SK-N-SH (cell line): ENCODE measurements around the gene LSM3. TPM values are rescaled to one million over a fixed set of nuclear protein-coding genes. Genes with fewer than 3 reads are reported as not detected.

Experiments
- CTCF ChIA-PET: fragments of 300-600, 350-600 bp; formaldehyde crosslinking; extraction: SDS; loops from one replicate; lab custom pipeline; 2021; lab: Yijun Ruan, JAX
- POLR2A ChIA-PET: fragments of 350-600 bp; sonication (Branson Sonifier 250); formaldehyde crosslinking; extraction: SDS; loops from one replicate; lab custom pipeline; 2020; ENCODE audit warnings: antibody characterized with exemption, inconsistent platforms; lab: Yijun Ruan, JAX
- DNase-seq: peaks from one replicate; pipeline ENCODE4 v3.0.0; 2012
- H2AFZ ChIP-seq: fragments of 200-600 bp; sonication (generic); 2 replicates; pipeline ENCODE4 v1.8.1; 2016; ENCODE audit warnings: antibody characterized with exemption, mild to moderate bottlenecking, low read depth
- H3F3A ChIP-seq: fragments of 200-600 bp; sonication (generic); replicated peaks from 2 replicates; pipeline ENCODE3; 2016; ENCODE audit warnings: antibody characterized with exemption, mild to moderate bottlenecking; ENCODE audit not compliant: insufficient read depth
- H3K27ac ChIP-seq, 2 experiments: fragments of 200-500 bp in 1 of 2; fragments of 200-600 bp in 1 of 2; sonication (Bioruptor generic) in 1 of 2; sonication (generic), shearing (Covaris generic) in 1 of 2; 2 replicates each; pipeline versions ENCODE4 v1.5.1 to v1.6.1; 2014 to 2016; ENCODE audit warnings: low read depth in 2 of 2, inconsistent platforms in 1 of 2, low read length in 1 of 2, mild to moderate bottlenecking in 1 of 2, mixed read lengths in 1 of 2
- H3K27me3 ChIP-seq: fragments of 200-600 bp; sonication (generic), shearing (Covaris generic); 2 replicates; pipeline ENCODE4 v1.6.1; 2016; ENCODE audit warnings: mixed run types; ENCODE audit not compliant: insufficient read depth
- H3K36me3 ChIP-seq, 2 experiments: fragments of 200-500 bp in 1 of 2; fragments of 200-600 bp in 1 of 2; sonication (Bioruptor generic) in 1 of 2; sonication (generic) in 1 of 2; replicated peaks in 1 of 2; 2 replicates each; pipeline versions ENCODE3 to v1.5.1; 2014 to 2016; ENCODE audit warnings: low read length in 1 of 2, mild to moderate bottlenecking in 1 of 2; ENCODE audit not compliant: insufficient read depth in 2 of 2, control insufficient read depth in 1 of 2
- H3K4me1 ChIP-seq, 2 experiments: fragments of 200-500 bp in 1 of 2; fragments of 200-600 bp in 1 of 2; sonication (Bioruptor generic) in 1 of 2; sonication (generic), shearing (Covaris generic) in 1 of 2; 2 replicates each; pipeline versions ENCODE4 v1.5.1 to v1.6.1; 2014 to 2016; ENCODE audit warnings: low read depth in 1 of 2, low read length in 1 of 2, mixed run types in 1 of 2; ENCODE audit not compliant: insufficient read depth in 2 of 2, control insufficient read depth in 1 of 2
- H3K4me2 ChIP-seq: fragments of 200-600 bp; sonication (generic), shearing (Covaris generic); 2 replicates; pipeline ENCODE4 v1.6.1; 2017; ENCODE audit warnings: mixed run types
- H3K4me3 ChIP-seq, 2 experiments: fragments of 200-500 bp in 1 of 2; fragments of 200-600 bp in 1 of 2; sonication (Bioruptor generic) in 1 of 2; sonication (generic), shearing (Covaris generic) in 1 of 2; 2 replicates each; pipeline versions ENCODE4 v1.5.1 to v1.8.1; 2014 to 2016; ENCODE audit warnings: low read depth in 2 of 2, inconsistent platforms in 1 of 2, low read length in 1 of 2, mild to moderate bottlenecking in 1 of 2, mixed read lengths in 1 of 2, moderate library complexity in 1 of 2
- H3K79me2 ChIP-seq: fragments of 200-600 bp; sonication (generic); 2 replicates; pipeline ENCODE4 v1.8.1; 2017; ENCODE audit warnings: mild to moderate bottlenecking; ENCODE audit not compliant: insufficient read depth
- H3K9ac ChIP-seq: fragments of 200-600 bp; sonication (generic); 2 replicates; pipeline ENCODE4 v1.6.1; 2017; ENCODE audit warnings: mixed run types
- H3K9me2 ChIP-seq: fragments of 200-600 bp; sonication (generic); 2 replicates; pipeline ENCODE4 v1.6.1; 2017; ENCODE audit warnings: mixed run types
- H3K9me3 ChIP-seq: fragments of 200-600 bp; sonication (generic); 2 replicates; pipeline ENCODE4 v1.6.1; 2017; ENCODE audit warnings: mixed run types, mild to moderate bottlenecking, moderate library complexity
- H4K20me1 ChIP-seq: fragments of 200-600 bp; sonication (generic); 2 replicates; pipeline ENCODE4 v1.6.1; 2017; ENCODE audit warnings: mild to moderate bottlenecking, mixed run types; ENCODE audit not compliant: insufficient read depth
- CHD2 ChIP-seq: fragments of 150-350 bp; IDR thresholded peaks from 2 replicates; pipeline ENCODE4 v1.6.1; 2018; ENCODE audit warnings: low read length; ENCODE audit not compliant: partially characterized antibody
- EZH2phosphoT487 ChIP-seq: fragments of 200-600 bp; sonication (generic); IDR thresholded peaks from 2 replicates; pipeline ENCODE4 v1.6.1; 2017; ENCODE audit warnings: low read depth, mixed run types, mild to moderate bottlenecking, antibody characterized with exemption, moderate library complexity, borderline replicate concordance
- FOXJ3 ChIP-seq: sonication (generic); formaldehyde crosslinking; IDR thresholded peaks from 2 replicates; pipeline ENCODE4 v1.5.1; 2020; ENCODE audit warnings: mild to moderate bottlenecking, missing genetic modification reagents
- FOXM1 ChIP-seq: IDR thresholded peaks from 2 replicates; pipeline ENCODE4 v1.4.0; 2012; ENCODE audit warnings: low read depth, mild to moderate bottlenecking
- GABPA ChIP-seq: IDR thresholded peaks from 2 replicates; pipeline ENCODE4 v1.4.0; 2012; ENCODE audit warnings: low read depth, mild to moderate bottlenecking
- NFIC ChIP-seq: IDR thresholded peaks from 2 replicates; pipeline ENCODE4 v1.4.0; 2012; ENCODE audit warnings: borderline replicate concordance
- RXRA ChIP-seq: IDR thresholded peaks from 2 replicates; pipeline ENCODE4 v1.4.0; 2012; ENCODE audit warnings: low read depth, mild to moderate bottlenecking, borderline replicate concordance
- SIN3A ChIP-seq: IDR thresholded peaks from 2 replicates; pipeline ENCODE4 v1.6.1; 2012; ENCODE audit warnings: low read depth, mild to moderate bottlenecking, low read length, moderate library complexity, borderline replicate concordance
- TEAD4 ChIP-seq: IDR thresholded peaks from 2 replicates; pipeline ENCODE4 v1.4.0; 2012; ENCODE audit warnings: mild to moderate bottlenecking, borderline replicate concordance; ENCODE audit not compliant: insufficient read depth
- YY1 ChIP-seq: IDR thresholded peaks from 2 replicates; pipeline ENCODE4 v1.4.0; 2012; ENCODE audit warnings: low read depth, mild to moderate bottlenecking
- WGBS: methylation state at CpG from one replicate; pipeline ENCODE4 v1.1.6; 2017; ENCODE audit warnings: low lambda C conversion rate; 5-methylcytosine and 5-hydroxymethylcytosine counted together
- polyA plus RNA-seq, 3 experiments: library from polyadenylated mRNA; depleted of rRNA; stranded (reverse); fragments of >200 nt; gene quantifications; 2 replicates each; pipeline ENCODE4 v1.2.3, GENCODE V29; 2012
- TF ChIP-seq, protein P1 (sequence below): IDR thresholded peaks from 2 replicates; pipeline ENCODE4 v1.6.1; 2012; ENCODE audit warnings: mild to moderate bottlenecking, low read depth, low read length, moderate library complexity
- TF ChIP-seq, protein P2 (sequence below): IDR thresholded peaks from 2 replicates; pipeline ENCODE4; 2012
- TF ChIP-seq, protein P3 (sequence below): IDR thresholded peaks from 2 replicates; pipeline ENCODE4 v1.4.0; 2012; ENCODE audit warnings: low read depth, borderline replicate concordance

The LSM3 gene
- polyA plus RNA-seq, 1 of the 3 experiments (the other 2 are of a cell fraction): 5.1 TPM

DNA sequence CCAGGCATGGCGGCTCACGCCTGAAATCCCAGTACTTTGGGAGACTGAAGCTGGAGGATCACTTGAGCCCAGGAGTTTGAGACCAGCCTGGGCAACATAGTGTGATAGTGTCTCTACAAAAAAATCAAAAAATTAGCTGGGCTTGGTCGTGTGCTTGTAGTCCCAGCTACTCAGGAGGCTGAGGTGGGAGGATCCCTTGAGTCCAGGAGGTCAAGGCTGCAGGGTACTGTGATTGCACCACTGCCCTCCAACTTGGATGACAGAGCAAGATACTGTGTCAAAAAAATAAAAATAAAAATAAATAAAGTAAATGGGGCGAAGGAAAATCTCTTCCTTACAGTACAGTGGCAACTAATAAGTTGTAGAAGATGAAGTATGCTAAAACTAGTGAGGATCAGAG, 29.6 kb downstream of the LSM3 start:
- 88% methylated on average over 4 of the region's 4 CpGs for WGBS
- ChIA-PET CTCF (interaction anchor here (1.0 to 2.5 kb wide), 2 partner anchors 8 to 255 kb away, joined by 3 to 10 read pairs; no protein-coding TSS in a partner anchor), POLR2A (no interaction called here)
- no peak for TF ChIP-seq SIN3A
- TF ChIP-seq GABPA: no peak
- TF ChIP-seq, protein P1, sequence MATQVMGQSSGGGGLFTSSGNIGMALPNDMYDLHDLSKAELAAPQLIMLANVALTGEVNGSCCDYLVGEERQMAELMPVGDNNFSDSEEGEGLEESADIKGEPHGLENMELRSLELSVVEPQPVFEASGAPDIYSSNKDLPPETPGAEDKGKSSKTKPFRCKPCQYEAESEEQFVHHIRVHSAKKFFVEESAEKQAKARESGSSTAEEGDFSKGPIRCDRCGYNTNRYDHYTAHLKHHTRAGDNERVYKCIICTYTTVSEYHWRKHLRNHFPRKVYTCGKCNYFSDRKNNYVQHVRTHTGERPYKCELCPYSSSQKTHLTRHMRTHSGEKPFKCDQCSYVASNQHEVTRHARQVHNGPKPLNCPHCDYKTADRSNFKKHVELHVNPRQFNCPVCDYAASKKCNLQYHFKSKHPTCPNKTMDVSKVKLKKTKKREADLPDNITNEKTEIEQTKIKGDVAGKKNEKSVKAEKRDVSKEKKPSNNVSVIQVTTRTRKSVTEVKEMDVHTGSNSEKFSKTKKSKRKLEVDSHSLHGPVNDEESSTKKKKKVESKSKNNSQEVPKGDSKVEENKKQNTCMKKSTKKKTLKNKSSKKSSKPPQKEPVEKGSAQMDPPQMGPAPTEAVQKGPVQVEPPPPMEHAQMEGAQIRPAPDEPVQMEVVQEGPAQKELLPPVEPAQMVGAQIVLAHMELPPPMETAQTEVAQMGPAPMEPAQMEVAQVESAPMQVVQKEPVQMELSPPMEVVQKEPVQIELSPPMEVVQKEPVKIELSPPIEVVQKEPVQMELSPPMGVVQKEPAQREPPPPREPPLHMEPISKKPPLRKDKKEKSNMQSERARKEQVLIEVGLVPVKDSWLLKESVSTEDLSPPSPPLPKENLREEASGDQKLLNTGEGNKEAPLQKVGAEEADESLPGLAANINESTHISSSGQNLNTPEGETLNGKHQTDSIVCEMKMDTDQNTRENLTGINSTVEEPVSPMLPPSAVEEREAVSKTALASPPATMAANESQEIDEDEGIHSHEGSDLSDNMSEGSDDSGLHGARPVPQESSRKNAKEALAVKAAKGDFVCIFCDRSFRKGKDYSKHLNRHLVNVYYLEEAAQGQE: no peak
- TF ChIP-seq YY1: no peak
- TF ChIP-seq CHD2: no peak
- TF ChIP-seq EZH2phosphoT487: no peak
- no peak for TF ChIP-seq NFIC
- TF ChIP-seq, protein P2, sequence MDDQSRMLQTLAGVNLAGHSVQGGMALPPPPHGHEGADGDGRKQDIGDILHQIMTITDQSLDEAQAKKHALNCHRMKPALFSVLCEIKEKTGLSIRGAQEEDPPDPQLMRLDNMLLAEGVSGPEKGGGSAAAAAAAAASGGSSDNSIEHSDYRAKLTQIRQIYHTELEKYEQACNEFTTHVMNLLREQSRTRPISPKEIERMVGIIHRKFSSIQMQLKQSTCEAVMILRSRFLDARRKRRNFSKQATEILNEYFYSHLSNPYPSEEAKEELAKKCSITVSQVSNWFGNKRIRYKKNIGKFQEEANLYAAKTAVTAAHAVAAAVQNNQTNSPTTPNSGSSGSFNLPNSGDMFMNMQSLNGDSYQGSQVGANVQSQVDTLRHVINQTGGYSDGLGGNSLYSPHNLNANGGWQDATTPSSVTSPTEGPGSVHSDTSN: no peak
- TF ChIP-seq TEAD4: no peak
- TF ChIP-seq FOXJ3 (CRISPR knock-in tag): no peak
- TF ChIP-seq, protein P3, sequence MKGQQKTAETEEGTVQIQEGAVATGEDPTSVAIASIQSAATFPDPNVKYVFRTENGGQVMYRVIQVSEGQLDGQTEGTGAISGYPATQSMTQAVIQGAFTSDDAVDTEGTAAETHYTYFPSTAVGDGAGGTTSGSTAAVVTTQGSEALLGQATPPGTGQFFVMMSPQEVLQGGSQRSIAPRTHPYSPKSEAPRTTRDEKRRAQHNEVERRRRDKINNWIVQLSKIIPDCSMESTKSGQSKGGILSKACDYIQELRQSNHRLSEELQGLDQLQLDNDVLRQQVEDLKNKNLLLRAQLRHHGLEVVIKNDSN: no peak
- TF ChIP-seq RXRA: no peak
- TF ChIP-seq FOXM1: no peak
- no peak overlapping the region for H3K9ac ChIP-seq
- no peak overlapping the region for H3K4me2 ChIP-seq
- peaks cover 19% of the 10 kb centered on the region for H3F3A ChIP-seq
- no peaks in the 10 kb centered on the region for H4K20me1 ChIP-seq
- H3K9me3 ChIP-seq: no peaks in the 10 kb centered on the region
- H3K79me2 ChIP-seq: no peaks in the 10 kb centered on the region
- peaks cover 4 to 16% of the 10 kb centered on the region in 2 experiments; a peak in 2 of 4 replicates for H3K4me1 ChIP-seq
- H3K36me3 ChIP-seq: no peaks in the 10 kb centered on the region
- H3K27ac ChIP-seq: no peak overlapping the region
- DNase-seq: no peak
- H3K9me2 ChIP-seq: no peaks in the 10 kb centered on the region
- H3K27me3 ChIP-seq: no peaks in the 10 kb centered on the region
- H2AFZ ChIP-seq: no peak overlapping the region
- H3K4me3 ChIP-seq: no peak overlapping the region
